Liver (tissue), 9 donors: Measurements from ENCODE around the gene GDF2. TPM values are rescaled to one million over a fixed set of nuclear protein-coding genes. Genes with fewer than 3 reads are reported as not detected.

ENCODE experiments used
- DNase-seq: peaks from one replicate; pipeline ENCODE4 v3.0.0-alpha.2; 2017; ENCODE audit warnings: low spot score
- H3K27ac ChIP-seq, 2 donors: one replicate each; pipeline ENCODE4 v1.7.0; 2013; ENCODE audit warnings: inconsistent platforms in 2 of 2, low read length in 2 of 2, control low read depth in 1 of 2, low read depth in 1 of 2, mild to moderate bottlenecking in 1 of 2
- H3K27me3 ChIP-seq, 4 donors: one replicate each; pipeline versions ENCODE4 v1.6.1 to v1.7.0; 2013; ENCODE audit warnings: low read length in 3 of 4, inconsistent platforms in 1 of 4, mild to moderate bottlenecking in 1 of 4, moderate library complexity in 1 of 4; ENCODE audit not compliant: control insufficient read depth in 4 of 4, insufficient read depth in 4 of 4
- H3K36me3 ChIP-seq, 4 donors: one replicate each; pipeline versions ENCODE4 v1.6.1 to v1.7.0; 2013; ENCODE audit warnings: low read length in 3 of 4, mild to moderate bottlenecking in 3 of 4, low read depth in 1 of 4, moderate library complexity in 1 of 4; ENCODE audit not compliant: control insufficient read depth in 4 of 4, insufficient read depth in 3 of 4
- H3K4me1 ChIP-seq, 4 donors: one replicate each; pipeline versions ENCODE4 v1.6.1 to v1.7.0; 2013; ENCODE audit warnings: low read length in 3 of 4, mild to moderate bottlenecking in 3 of 4, moderate library complexity in 1 of 4; ENCODE audit not compliant: control insufficient read depth in 4 of 4, insufficient read depth in 4 of 4
- H3K4me3 ChIP-seq, 3 donors: one replicate each; pipeline versions ENCODE4 v1.6.1 to v1.7.0; 2013; ENCODE audit warnings: low read length in 3 of 3, control low read depth in 1 of 3, low read depth in 1 of 3, mild to moderate bottlenecking in 1 of 3
- H3K9ac ChIP-seq, 2 donors: one replicate each; pipeline ENCODE4 v1.7.0; 2013; ENCODE audit warnings: low read length in 2 of 2, mild to moderate bottlenecking in 2 of 2, moderate library complexity in 2 of 2, control low read depth in 1 of 2, low read depth in 1 of 2
- H3K9me3 ChIP-seq, 4 donors: one replicate each; pipeline versions ENCODE4 v1.6.1 to v1.7.0; 2013; ENCODE audit warnings: low read length in 3 of 4; ENCODE audit not compliant: control insufficient read depth in 4 of 4
- CTCF ChIP-seq: fragments of 150-350 bp; IDR thresholded peaks from 2 replicates; pipeline ENCODE4 v1.5.1; 2017; ENCODE audit warnings: improper control_type of control experiment, low read depth, low read length; ENCODE audit not compliant: missing input control
- JUND ChIP-seq, 2 donors: IDR thresholded peaks; 2 replicates each; pipeline ENCODE4 v1.6.1; 2016; ENCODE audit warnings: antibody characterized with exemption in 2 of 2
- NR2F2 ChIP-seq: IDR thresholded peaks from 2 replicates; pipeline ENCODE4 v1.6.1; 2016; ENCODE audit warnings: antibody characterized with exemption
- RAD21 ChIP-seq, 2 donors: IDR thresholded peaks; 2 replicates each; pipeline ENCODE4 v1.6.1; 2016; ENCODE audit warnings: antibody characterized with exemption in 2 of 2, mild to moderate bottlenecking in 2 of 2
- REST ChIP-seq: IDR thresholded peaks from 2 replicates; pipeline ENCODE4 v1.6.1; 2016; ENCODE audit warnings: antibody characterized with exemption, mild to moderate bottlenecking
- RXRA ChIP-seq, 2 donors: IDR thresholded peaks; 2 replicates each; pipeline ENCODE4 v1.6.1; 2017 to 2018; ENCODE audit warnings: antibody characterized with exemption in 2 of 2, mild to moderate bottlenecking in 1 of 2
- SP1 ChIP-seq: IDR thresholded peaks from 2 replicates; pipeline ENCODE4 v1.6.1; 2018; ENCODE audit warnings: antibody characterized with exemption, mild to moderate bottlenecking
- TAF1 ChIP-seq: conservative IDR thresholded peaks from 2 replicates; pipeline ENCODE4 v1.6.1; 2016; ENCODE audit warnings: antibody characterized with exemption, mild to moderate bottlenecking
- YY1 ChIP-seq: IDR thresholded peaks from 2 replicates; pipeline ENCODE4 v1.6.1; 2016; ENCODE audit warnings: antibody characterized with exemption, mild to moderate bottlenecking
- ZBTB33 ChIP-seq: IDR thresholded peaks from 2 replicates; pipeline ENCODE4 v1.6.1; 2016; ENCODE audit warnings: antibody characterized with exemption
- WGBS: extraction: QIAGEN DNeasy Blood & Tissue Kit; methylation state at CpG from one replicate; pipeline ENCODE4 v1.1.7; 2013; 5-methylcytosine and 5-hydroxymethylcytosine counted together
- polyA plus RNA-seq, 2 donors: library from polyadenylated mRNA; stranded (reverse) in 1 of 2; unstranded in 1 of 2; fragments of 200-250 nt in 1 of 2; fragments of >200 nt in 1 of 2; fragmentation: Nextera tagmentation in 1 of 2; extraction: Ambion mirVana in 1 of 2; gene quantifications; one replicate each; pipeline versions ENCODE4 v1.2.1 to v1.2.3, GENCODE V29; 2013 to 2015
- total RNA-seq, 2 donors: library from RNA; depleted of rRNA; stranded (reverse); fragments of >200 nt; gene quantifications; one replicate each; pipeline ENCODE4 v1.2.3, GENCODE V29; 2014
- TF ChIP-seq, protein P1 (sequence below): IDR thresholded peaks from 2 replicates; pipeline ENCODE4 v1.6.1; 2016; ENCODE audit warnings: antibody characterized with exemption
- TF ChIP-seq, protein P2 (sequence below): IDR thresholded peaks from 2 replicates; pipeline ENCODE4 v1.6.1; 2016; ENCODE audit warnings: antibody characterized with exemption
- donor health status: healthy.
- donor health status: healthy.
- donor health status: healthy.
- donor health status: healthy.
- donor health status: healthy.

The GDF2 gene
- total and polyA plus RNA-seq, 4 donors = 5.6 to 26.9 (median 14.5) TPM

- H3K27ac ChIP-seq = no peak overlapping the region
- H3K27me3 ChIP-seq = peaks cover 0 to 3% (median 0%) of the 10 kb centered on the region in 4 donors
- 88% methylated on average over 6 of the region's 6 CpGs for WGBS
- TF ChIP-seq, protein P1, sequence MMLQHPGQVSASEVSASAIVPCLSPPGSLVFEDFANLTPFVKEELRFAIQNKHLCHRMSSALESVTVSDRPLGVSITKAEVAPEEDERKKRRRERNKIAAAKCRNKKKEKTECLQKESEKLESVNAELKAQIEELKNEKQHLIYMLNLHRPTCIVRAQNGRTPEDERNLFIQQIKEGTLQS = no peak
- TF ChIP-seq REST (no peak), RXRA (IDR thresholded peaks at IDR 0.05) (no peak), RAD21 (IDR thresholded peaks at IDR 0.05) (no peak), CTCF (no peak), YY1 (no peak), SP1 (no peak), ZBTB33 (no peak), TAF1 (no peak), JUND (IDR thresholded peaks at IDR 0.05) (no peak)
- TF ChIP-seq, protein P2, sequence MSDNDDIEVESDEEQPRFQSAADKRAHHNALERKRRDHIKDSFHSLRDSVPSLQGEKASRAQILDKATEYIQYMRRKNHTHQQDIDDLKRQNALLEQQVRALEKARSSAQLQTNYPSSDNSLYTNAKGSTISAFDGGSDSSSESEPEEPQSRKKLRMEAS = no peak
- no peak overlapping the region for H3K4me3 ChIP-seq
- H3K4me1 ChIP-seq = no peaks in the 10 kb centered on the region
- DNase-seq = no peak
- no peaks in the 10 kb centered on the region for H3K9me3 ChIP-seq
- no peaks in the 10 kb centered on the region for H3K36me3 ChIP-seq
- H3K9ac ChIP-seq = no peak overlapping the region
These were observed 39.6 kb upstream of the GDF2 start for GRCh38 chr10:47282657-47283018.

- 83% methylated on average over 9 of the region's 9 CpGs for WGBS
- Histone ChIP-seq H3K4me1 (no peaks in the 10 kb centered on the region), H3K27me3 (peaks cover 0 to 3% (median 0%) of the 10 kb centered on the region in 4 donors), H3K9ac (no peak overlapping the region), H3K27ac (no peak overlapping the region), H3K9me3 (no peaks in the 10 kb centered on the region), H3K36me3 (no peaks in the 10 kb centered on the region), H3K4me3 (no peak overlapping the region)
- DNase-seq = no peak
- no peak for TF ChIP-seq JUND (IDR thresholded peaks at IDR 0.05)
- no peak for TF ChIP-seq REST
- TF ChIP-seq, protein P1 = no peak
- no peak for TF ChIP-seq CTCF
- TF ChIP-seq RAD21 (IDR thresholded peaks at IDR 0.05) = no peak
- no peak for TF ChIP-seq NR2F2
These were observed 39.1 kb upstream of the GDF2 start for GRCh38 chr10:47283101-47283630.
